Stimulated activated CD8-positive, alpha-beta memory T cell treated with anti-CD3 and anti-CD28 coated beads, Interleukin-15, amount 100 ng/mL, for 4 hours (primary cell): ENCODE measurements around the gene ID4.

ENCODE experiments used
- DNase-seq, 2 donors: peaks; one replicate each; pipeline ENCODE4 v3.0.0-alpha.2; 2020; ENCODE audit warnings: low read depth in 2 of 2

The ID4 gene

DNA sequence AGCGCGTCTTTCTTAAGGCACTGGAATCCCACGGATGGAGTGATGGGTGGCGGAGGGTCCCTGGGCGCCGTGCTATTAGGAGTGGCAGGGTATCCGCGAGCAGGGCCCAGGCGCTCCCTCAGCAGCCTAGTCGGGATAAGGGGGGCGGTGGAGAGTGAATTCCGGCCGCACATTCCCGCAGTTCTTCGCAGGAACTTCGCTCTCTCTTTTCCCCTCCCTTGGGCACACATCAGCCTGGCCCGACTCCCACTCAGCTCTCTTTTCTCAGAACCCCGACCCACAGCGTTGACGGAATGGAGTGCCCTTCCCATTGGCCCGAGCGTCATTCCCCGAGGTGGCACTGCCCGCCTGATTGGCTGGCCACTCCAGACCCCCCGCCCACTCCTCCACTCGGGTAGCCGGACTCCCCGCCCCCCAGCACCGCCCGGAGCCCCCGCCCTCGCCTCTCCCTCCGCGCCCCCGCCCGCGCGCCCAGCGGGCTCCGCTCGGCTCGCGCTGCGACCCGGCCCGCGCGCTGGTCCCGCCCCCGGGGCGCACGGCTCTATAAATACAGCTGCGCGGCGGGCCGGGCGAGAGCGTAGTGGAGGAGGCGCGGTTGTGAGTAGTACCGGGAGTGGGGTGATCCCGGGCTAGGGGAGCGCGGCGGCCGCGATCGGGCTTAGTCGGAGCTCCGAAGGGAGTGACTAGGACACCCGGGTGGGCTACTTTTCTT is at the start of gene ID4:
Gene ID4, plus strand, starts transcription at position 572 of the 712 bp plus-strand sequence. CDS start 385 bp downstream, outside the sequence.
- no peak for DNase-seq

DNA sequence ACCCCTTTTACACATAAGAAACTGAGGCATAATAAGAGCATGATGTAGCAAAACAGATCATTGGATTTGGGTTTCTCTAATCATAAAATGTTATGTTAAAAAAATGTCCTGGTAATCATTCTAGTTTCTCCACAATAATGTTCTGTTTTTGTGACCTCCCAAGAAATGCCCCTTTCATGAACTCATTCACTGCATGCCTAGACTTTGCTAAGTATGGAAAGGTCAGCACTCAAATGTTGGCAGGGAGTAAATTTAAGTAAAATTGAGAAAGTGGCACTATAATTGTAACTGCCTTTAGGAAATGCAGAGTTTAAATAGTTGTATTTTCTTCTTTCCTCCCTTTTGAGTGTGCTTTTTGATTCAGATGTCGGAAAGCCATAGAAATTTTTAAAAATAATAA is 48.5 kb upstream of the ID4 start:
- no peak for DNase-seq

DNA sequence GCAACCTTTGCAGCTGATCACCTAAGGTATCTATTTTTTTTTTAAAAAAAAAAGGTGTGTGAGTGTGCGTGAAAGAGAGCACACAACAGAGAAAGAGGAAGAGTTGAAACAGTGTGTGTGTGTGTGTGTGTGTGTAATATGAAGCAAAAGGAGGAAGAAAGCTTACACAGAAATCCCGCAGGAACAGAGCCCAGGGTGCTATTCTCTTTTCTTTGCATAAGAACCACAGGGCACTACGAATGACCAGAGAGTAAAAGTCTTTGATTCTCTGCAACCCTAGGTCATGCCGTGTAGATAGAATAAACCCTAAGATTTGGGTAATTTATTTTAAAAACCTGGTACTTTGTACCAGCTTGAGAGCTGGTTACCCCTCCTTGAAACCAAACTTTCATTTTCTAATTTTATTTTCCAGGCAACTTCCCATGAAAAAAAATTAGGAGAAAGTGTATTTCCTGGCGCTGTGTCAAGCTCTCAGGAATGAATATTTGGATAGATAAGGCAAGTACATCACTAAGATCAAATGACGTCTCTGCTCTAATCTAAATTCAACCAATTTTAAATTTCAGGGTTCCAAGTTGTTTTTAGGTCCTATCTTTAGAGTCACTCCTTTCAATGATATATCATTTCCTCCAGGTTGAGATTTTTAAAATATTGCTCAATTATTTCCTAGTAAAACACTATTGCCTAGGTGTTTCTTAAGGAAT is 47.9 kb upstream of the ID4 start:
- no peak for DNase-seq

- no peak for DNase-seq
Observed at GRCh38 chr6:19791267-19791666, 45.9 kb upstream of the ID4 start.

DNA sequence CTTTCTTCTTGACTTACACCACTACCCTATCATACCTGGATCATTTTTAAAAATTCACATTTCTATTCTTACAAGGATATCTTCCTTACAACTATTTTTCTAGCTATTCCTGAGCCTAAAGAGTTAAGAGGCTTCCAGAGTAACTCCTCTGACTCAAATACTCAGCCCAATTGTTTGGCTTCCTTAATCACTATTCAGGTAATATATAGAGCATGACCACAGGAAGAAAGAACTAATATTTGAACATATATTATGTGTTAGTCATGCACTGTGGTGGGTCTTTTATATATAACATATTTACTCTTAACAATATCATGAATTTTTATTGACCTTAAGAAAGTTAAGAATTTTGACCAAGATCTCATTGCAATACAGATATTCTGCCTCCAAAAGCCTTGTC is 42.0 kb upstream of the ID4 start:
- no peak for DNase-seq

GRCh38 chr6:19796452-19796851 is 40.7 kb upstream of the ID4 start:
- DNase-seq, result no peak

GRCh38 chr6:19798362-19798761 is 38.8 kb upstream of the ID4 start:
- no peak for DNase-seq

DNA sequence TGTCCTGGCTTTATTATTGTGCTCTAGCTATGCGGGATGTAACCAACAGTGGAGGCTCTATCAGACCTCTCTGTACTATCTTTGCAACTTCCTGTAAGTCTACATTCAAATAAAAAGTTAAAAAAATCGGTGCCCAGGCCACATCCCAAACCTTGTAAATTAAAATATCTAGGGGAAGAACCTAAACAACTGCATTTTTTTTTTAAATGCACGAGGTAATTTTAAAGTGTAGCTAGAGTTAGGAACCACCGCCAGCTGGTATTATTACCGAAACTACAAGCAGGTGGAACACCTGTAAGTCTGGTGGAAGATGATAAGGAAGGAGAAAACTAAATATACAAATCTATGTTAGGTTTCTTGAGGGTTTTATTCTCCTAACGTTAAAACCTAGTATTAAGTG is 34.5 kb upstream of the ID4 start:
- DNase-seq, result no peak

DNA sequence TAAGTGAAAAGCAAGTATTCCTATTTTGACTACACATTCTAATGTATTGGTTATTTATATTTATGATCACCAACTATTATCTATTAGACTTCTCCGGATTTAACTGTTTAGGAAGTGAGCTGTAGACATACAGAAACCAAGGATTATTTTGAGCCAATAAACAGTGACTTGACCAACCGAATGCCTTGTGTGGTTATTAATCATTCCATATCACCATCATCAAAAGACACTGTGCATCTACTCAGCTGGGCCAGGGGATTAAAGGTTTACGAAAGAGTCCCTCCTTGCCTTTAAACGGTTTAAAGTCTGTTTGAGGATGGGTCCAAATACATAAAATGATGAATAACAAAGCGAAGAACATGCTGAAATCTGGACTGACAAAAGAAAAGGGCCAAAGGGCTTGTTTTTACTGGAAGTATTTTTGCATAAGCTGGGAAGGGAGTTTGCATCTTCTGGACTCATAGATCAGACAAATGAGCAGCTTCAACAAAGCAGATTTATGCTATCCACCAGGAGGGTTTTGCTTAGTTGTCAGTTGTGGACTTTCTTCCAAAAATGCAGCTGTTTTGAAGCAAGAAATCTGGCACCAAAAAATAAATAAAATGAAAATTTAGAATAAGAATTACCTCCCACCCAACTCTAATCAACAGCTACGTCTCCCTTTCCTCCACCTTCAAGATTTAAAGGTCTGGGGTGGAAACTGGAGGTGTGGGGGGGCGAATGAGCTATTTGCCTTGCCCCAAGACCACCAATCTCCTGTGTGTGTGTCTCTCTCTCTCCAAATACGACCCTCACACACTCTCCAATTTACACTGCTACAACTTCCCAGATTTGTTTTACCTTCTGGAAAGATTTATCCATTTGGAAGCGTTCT is 33.6 kb upstream of the ID4 start:
- no peak for DNase-seq

- peak in 1 of 2 donors; percentile 3 for DNase-seq
Observed at GRCh38 chr6:19804205-19805128, 32.7 kb upstream of the ID4 start.

GRCh38 chr6:19805129-19805481 is 32.1 kb upstream of the ID4 start:
- DNase-seq, result no peak

DNA sequence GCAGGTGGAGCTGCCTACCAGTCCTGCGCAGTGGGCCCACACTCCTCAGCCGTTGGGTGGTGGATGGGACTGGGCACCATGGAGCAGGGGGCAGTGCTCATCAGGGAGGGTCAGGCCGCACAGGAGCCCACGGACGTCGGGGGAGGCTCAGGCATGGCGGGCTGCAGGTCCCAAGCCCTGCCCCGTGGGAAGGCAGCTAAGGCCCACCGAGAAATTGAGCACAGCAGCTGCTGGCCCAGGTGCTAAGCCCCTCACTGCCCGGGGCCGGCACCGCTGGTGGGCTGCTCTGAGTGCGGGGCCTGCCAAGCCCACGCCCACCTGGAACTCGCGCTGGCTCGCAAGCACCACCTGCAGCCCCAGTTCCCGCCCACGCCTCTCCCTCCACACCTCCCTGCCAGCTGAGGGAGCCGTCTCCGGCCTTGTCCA is 30.2 kb upstream of the ID4 start:
- DNase-seq, result no peak

DNA sequence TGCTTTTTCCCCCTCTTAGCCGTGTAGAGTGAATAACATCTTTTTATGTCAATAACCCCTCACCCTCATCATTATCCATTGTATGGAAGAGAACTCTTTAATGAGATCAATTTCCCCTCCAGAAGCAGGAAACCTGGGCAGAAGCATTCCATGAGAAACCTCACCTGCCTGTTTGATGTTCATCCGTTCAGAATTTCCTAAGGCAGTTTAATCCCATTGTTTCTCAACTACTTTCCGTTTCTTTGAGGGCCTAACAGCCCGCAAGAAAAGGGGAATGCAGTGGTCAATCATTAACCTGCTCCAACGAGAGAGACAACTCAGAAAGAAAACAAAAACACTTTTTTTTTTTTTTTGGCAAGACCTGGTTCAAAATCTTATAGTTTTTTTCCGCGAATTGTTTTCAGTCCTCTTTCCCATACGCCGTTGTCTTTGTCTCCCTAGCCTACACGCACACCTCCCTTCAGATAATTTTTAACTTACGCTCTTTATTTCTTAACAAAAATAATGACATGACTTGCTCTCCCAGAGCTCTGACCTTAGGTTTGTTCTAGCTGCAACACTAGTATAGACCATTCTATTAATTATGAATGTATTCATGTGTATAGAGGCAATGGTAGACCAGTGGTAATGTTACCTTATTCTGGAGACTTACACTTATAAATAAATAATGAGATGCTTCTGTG is 25.6 kb upstream of the ID4 start:
- DNase-seq, result no peak

- no peak for DNase-seq
Observed at GRCh38 chr6:19812512-19813119, 24.6 kb upstream of the ID4 start.

GRCh38 chr6:19818805-19819204 is 18.4 kb upstream of the ID4 start:
- no peak for DNase-seq

DNA sequence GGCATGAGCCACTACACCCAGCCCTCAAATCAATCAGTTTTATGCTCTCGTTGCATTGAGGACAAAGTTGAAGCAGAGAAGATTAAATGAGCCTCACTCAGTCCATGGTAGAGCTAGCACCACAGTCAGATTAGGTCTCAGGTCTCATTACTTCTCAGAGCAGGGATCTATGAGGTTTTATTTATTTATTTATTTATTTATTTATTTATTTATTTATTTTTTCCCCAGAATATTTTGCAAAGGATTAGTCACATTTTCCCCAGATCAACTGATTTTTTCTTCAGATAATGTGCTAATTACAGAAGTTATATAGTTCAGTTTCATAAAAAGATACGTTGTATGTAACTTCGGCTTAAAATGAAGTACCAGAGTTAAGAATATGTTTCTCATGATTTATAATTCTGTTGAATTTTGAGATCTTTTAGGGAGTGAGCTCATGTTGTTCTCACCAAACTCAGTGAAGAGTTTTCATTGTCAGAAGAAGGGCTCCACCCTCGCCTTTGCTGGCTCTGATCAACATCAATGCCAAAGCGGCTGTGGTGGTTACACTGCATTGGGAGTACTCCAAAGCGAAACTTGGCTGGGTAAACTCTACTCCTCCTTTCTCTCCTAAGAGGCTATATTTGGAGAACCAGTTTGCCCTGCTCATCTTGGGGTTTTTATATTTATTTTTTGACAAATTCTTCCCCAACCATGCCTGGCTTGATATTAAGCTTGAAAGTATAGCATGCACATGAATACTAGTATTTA is 12.9 kb upstream of the ID4 start:
- DNase-seq, result no peak

DNA sequence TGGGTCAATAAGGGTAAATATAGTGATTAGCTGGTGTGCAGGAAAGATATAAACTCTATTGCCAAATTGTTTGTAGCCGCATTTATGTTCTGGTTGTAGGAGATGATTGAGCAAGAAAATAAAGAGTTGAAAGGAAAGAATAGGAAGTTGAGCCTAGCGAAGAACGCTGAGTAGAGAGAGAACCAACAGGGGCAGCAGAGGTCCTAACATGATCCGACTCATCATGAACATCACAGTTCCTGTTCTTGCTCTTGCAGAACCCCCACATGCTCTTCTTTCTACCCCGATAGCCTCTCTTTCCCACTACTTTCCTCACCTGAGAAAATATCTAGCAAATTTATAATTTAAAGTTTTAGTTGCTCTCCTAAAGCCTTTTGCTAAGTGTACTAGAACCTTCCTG is 9.9 kb upstream of the ID4 start:
- DNase-seq, result no peak

- no peak for DNase-seq
Observed at GRCh38 chr6:19827903-19828302, 9.3 kb upstream of the ID4 start.

DNA sequence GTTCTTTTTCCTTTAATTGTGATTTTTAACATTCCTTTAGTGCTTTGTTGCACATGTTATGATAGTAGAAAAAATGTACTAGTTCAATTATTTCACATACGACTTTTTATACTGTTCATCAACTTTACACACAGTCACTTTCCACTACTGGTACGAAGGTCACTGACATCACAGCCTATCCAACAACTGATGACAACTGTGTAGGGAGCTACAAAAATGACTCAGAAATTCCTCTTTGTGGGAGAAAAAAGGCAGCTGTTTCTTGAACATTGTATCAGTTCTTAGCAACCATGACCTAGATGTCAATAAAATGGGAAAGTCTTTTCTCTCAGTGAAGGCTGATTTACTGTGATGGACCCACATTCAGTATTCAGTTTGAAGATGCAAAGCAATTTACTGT is 7.0 kb upstream of the ID4 start:
- DNase-seq, result no peak

GRCh38 chr6:19831358-19831757 is 5.8 kb upstream of the ID4 start:
- DNase-seq, result no peak
